RCC 7860 (cell line): ENCODE data around the gene AP1B1.
"Not testable (repeated sequence)": the region's sequence is repeated elsewhere in the genome, so short reads cannot be mapped to it uniquely, and the experiment has no call there.

Source experiments
- DNase-seq: peaks from one replicate; pipeline ENCODE4 v3.0.0-alpha.2; 2015; ENCODE audit warnings: low spot score
- FAIRE-seq: peaks from 2 replicates; lab custom pipeline; 2012; peaks lifted over from hg19 to GRCh38; lab: Jason Lieb, UNC

The AP1B1 gene

GRCh38 chr22:29390270-29390669 is 1.9 kb upstream of the AP1B1 start:
- FAIRE-seq = no peak
- no peak for DNase-seq

GRCh38 chr22:29388759-29389090 is 355 bp upstream of the AP1B1 start:
- FAIRE-seq = no peak
- DNase-seq = no peak

- no peak for FAIRE-seq
Observed at GRCh38 chr22:29386708-29387107, 1.7 kb downstream of the AP1B1 start.

GRCh38 chr22:29385748-29386147 is 2.6 kb downstream of the AP1B1 start:
- FAIRE-seq (no peak), DNase-seq (no peak)

More at GRCh38 chr22:29386708-29387107, 1.7 kb downstream of the AP1B1 start:
- no peak for DNase-seq

GRCh38 chr22:29385151-29385704 is 3.1 kb downstream of the AP1B1 start:
- FAIRE-seq (no peak), DNase-seq (no peak)

- no peak for FAIRE-seq
- no peak for DNase-seq
Observed at GRCh38 chr22:29383740-29384139, 4.6 kb downstream of the AP1B1 start.

- no peak for FAIRE-seq
- no peak for DNase-seq
Observed at GRCh38 chr22:29382580-29383302, 5.6 kb downstream of the AP1B1 start.

GRCh38 chr22:29380856-29381255 is 7.5 kb downstream of the AP1B1 start:
- FAIRE-seq (no peak), DNase-seq (no peak)

GRCh38 chr22:29380032-29380781 is 8.2 kb downstream of the AP1B1 start:
- DNase-seq = no peak

GRCh38 chr22:29379258-29379657 is 9.1 kb downstream of the AP1B1 start:
- DNase-seq = no peak
- FAIRE-seq = no peak

More at GRCh38 chr22:29380032-29380781, 8.2 kb downstream of the AP1B1 start:
- no peak for FAIRE-seq

GRCh38 chr22:29377979-29378378 is 10.4 kb downstream of the AP1B1 start:
- FAIRE-seq = no peak
- DNase-seq = no peak

GRCh38 chr22:29376705-29377104 is 11.7 kb downstream of the AP1B1 start:
- FAIRE-seq, DNase-seq: not testable (repeated sequence)

- DNase-seq (no peak), FAIRE-seq (no peak)
Observed at GRCh38 chr22:29375398-29376076, 12.8 kb downstream of the AP1B1 start.

GRCh38 chr22:29374806-29375205 is 13.6 kb downstream of the AP1B1 start:
- not testable (repeated sequence) for DNase-seq, FAIRE-seq

GRCh38 chr22:29374401-29374800 is 14.0 kb downstream of the AP1B1 start:
- DNase-seq (no peak), FAIRE-seq (no peak)

GRCh38 chr22:29370537-29370936 is 17.8 kb downstream of the AP1B1 start:
- FAIRE-seq = no peak
- no peak for DNase-seq

- FAIRE-seq = no peak
- no peak for DNase-seq
Observed at GRCh38 chr22:29369460-29369859, 18.9 kb downstream of the AP1B1 start.

GRCh38 chr22:29359469-29359868 is 28.9 kb downstream of the AP1B1 start:
- DNase-seq (peak; percentile 5), FAIRE-seq (no peak)

GRCh38 chr22:29357193-29357890 is 31.0 kb downstream of the AP1B1 start:
- FAIRE-seq = not testable (repeated sequence)

GRCh38 chr22:29353860-29354259 is 34.5 kb downstream of the AP1B1 start:
- FAIRE-seq (no peak), DNase-seq (no peak)

More at GRCh38 chr22:29357193-29357890, 31.0 kb downstream of the AP1B1 start:
- not testable (repeated sequence) for DNase-seq

GRCh38 chr22:29353286-29353685 is 35.1 kb downstream of the AP1B1 start:
- FAIRE-seq = no peak
- no peak for DNase-seq
